ENCODE measurements around the gene PLPP4.

DNA sequence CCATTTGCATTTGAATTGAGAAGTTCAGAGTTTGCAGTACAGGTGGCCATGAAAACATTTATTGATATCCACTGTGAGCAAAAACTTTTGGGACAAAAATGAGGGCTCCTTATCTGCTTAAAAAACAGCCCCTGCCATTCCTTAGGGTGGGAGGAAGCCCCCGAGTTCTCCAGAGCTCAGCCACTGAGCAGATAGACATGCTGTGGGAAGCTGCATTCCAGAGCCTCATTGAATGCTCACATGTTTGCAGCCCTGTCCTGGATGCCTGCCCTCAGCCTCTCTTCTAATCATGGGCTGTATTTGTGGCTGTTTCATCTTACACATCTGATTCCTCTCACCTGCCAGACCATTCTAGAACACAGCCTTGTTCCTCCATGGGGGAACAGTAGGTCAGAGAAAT, 33.3 kb downstream of the PLPP4 start:
- TF ChIP-seq, protein P1, sequence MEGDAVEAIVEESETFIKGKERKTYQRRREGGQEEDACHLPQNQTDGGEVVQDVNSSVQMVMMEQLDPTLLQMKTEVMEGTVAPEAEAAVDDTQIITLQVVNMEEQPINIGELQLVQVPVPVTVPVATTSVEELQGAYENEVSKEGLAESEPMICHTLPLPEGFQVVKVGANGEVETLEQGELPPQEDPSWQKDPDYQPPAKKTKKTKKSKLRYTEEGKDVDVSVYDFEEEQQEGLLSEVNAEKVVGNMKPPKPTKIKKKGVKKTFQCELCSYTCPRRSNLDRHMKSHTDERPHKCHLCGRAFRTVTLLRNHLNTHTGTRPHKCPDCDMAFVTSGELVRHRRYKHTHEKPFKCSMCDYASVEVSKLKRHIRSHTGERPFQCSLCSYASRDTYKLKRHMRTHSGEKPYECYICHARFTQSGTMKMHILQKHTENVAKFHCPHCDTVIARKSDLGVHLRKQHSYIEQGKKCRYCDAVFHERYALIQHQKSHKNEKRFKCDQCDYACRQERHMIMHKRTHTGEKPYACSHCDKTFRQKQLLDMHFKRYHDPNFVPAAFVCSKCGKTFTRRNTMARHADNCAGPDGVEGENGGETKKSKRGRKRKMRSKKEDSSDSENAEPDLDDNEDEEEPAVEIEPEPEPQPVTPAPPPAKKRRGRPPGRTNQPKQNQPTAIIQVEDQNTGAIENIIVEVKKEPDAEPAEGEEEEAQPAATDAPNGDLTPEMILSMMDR (conservative IDR thresholded peaks at IDR 0.05 in 1 of 2, IDR thresholded peaks at IDR 0.05 in 1 of 2; ENCODE audit: low read depth in 1 of 2, low read length in 2 of 2): no peak
- TF ChIP-seq EZH2 (IDR thresholded peaks at IDR 0.05; ENCODE audit: low read length, missing control alignments): no peak

Data from fibroblast of lung (primary cell).